Common myeloid progenitor, CD34-positive (primary cell): ENCODE measurements around the gene USP53.
"Not testable (repeated sequence)": the region's sequence is repeated elsewhere in the genome, so short reads cannot be mapped to it uniquely, and the experiment has no call there.

Source experiments
- CTCF ChIA-PET: fragments of 350-600 bp; sonication (Branson Sonifier 250); formaldehyde crosslinking; loops from one replicate; lab custom pipeline; 2021; ENCODE audit warnings: antibody characterized with exemption; lab: Charles Lee
- POLR2A ChIA-PET: fragments of 350-600 bp; sonication (Branson Sonifier 250); formaldehyde crosslinking; loops from one replicate; lab custom pipeline; 2021; ENCODE audit warnings: antibody characterized with exemption; lab: Charles Lee
- DNase-seq, 3 donors: peaks; one replicate each; pipeline versions ENCODE4 v3.0.0 to v3.0.0-alpha.2; 2013
- H3K27ac ChIP-seq, 2 experiments: 1 replicate in 1 of 2; 2 replicates in 1 of 2; pipeline ENCODE4 v1.7.0; 2013; ENCODE audit warnings: inconsistent platforms in 2 of 2, low read length in 2 of 2, mild to moderate bottlenecking in 2 of 2, low read depth in 1 of 2, moderate library complexity in 1 of 2; ENCODE audit not compliant: severe bottlenecking in 2 of 2, insufficient read depth in 1 of 2, poor library complexity in 1 of 2
- H3K27me3 ChIP-seq, 5 experiments: replicated peaks in 2 of 5; 1 replicate in 3 of 5; 2 replicates in 2 of 5; pipeline versions ENCODE4 v1.6.1 to v1.7.0; 2013; ENCODE audit warnings: low read length in 4 of 5, mild to moderate bottlenecking in 2 of 5, moderate library complexity in 2 of 5, inconsistent platforms in 1 of 5; ENCODE audit not compliant: insufficient read depth in 5 of 5, control insufficient read depth in 4 of 5
- H3K36me3 ChIP-seq, 4 experiments: 1 replicate in 2 of 4; 2 replicates in 2 of 4; pipeline versions ENCODE4 v1.6.1 to v1.7.0; 2013; ENCODE audit warnings: low read length in 3 of 4, control low read depth in 1 of 4, mild to moderate bottlenecking in 1 of 4; ENCODE audit not compliant: control insufficient read depth in 4 of 4, insufficient read depth in 4 of 4
- H3K4me1 ChIP-seq, 4 experiments: 1 replicate in 3 of 4; 2 replicates in 1 of 4; pipeline versions ENCODE4 v1.6.1 to v1.7.1; 2013; ENCODE audit warnings: low read length in 3 of 4, mild to moderate bottlenecking in 3 of 4, control low read depth in 1 of 4, inconsistent platforms in 1 of 4, moderate library complexity in 1 of 4; ENCODE audit not compliant: control insufficient read depth in 4 of 4, insufficient read depth in 4 of 4; ENCODE audit errors: control extremely low read depth in 1 of 4
- H3K4me3 ChIP-seq, 7 experiments: 1 replicate in 4 of 7; 2 replicates in 3 of 7; pipeline versions ENCODE4 v1.5.1 to v1.7.0; 2013; ENCODE audit warnings: mild to moderate bottlenecking in 7 of 7, low read length in 6 of 7, moderate library complexity in 6 of 7, inconsistent platforms in 2 of 7, low read depth in 2 of 7, control low read depth in 1 of 7; ENCODE audit not compliant: insufficient read depth in 4 of 7, control insufficient read depth in 1 of 7; ENCODE audit errors: extremely low read depth in 1 of 7
- H3K9me3 ChIP-seq, 5 experiments: 1 replicate in 4 of 5; 2 replicates in 1 of 5; pipeline versions ENCODE4 v1.6.1 to v1.7.1; 2013; ENCODE audit warnings: low read length in 4 of 5, mild to moderate bottlenecking in 2 of 5, inconsistent platforms in 1 of 5, low read depth in 1 of 5, moderate library complexity in 1 of 5; ENCODE audit not compliant: control insufficient read depth in 4 of 5, insufficient read depth in 2 of 5; ENCODE audit errors: control extremely low read depth in 1 of 5
- WGBS: methylation state at CpG from one replicate; pipeline ENCODE4 v1.1.5; 2013; ENCODE audit not compliant: insufficient coverage; 5-methylcytosine and 5-hydroxymethylcytosine counted together

Gene USP53

GRCh38 chr4:119242417-119242816 lies 29.9 kb downstream of the USP53 start:
- peaks cover 3 to 15% (median 10%) of the 10 kb centered on the region in 4 experiments for H3K4me1 ChIP-seq
- H3K27me3 ChIP-seq, result no peaks in the 10 kb centered on the region
- no peaks in the 10 kb centered on the region for H3K9me3 ChIP-seq
- no CpG with 5 or more reads among the region's 1 CpG for WGBS
- no peak for DNase-seq
- no peak overlapping the region for H3K4me3 ChIP-seq
- no peak overlapping the region for H3K27ac ChIP-seq
- POLR2A ChIA-PET, result no interaction called here
- H3K36me3 ChIP-seq, result peaks cover 0 to 3% (median 2%) of the 10 kb centered on the region in 4 experiments
- CTCF ChIA-PET, result interaction anchor here (0.9 to 1.5 kb wide), 2 partner anchors 21 to 30 kb away, joined by 3 to 5 read pairs; partner anchors contain the start of gene USP53

GRCh38 chr4:119243868-119244267 lies 31.4 kb downstream of the USP53 start:
- DNase-seq, result no peak
- CTCF ChIA-PET, result no interaction called here
- Histone ChIP-seq H3K9me3 (no peaks in the 10 kb centered on the region), H3K27ac (no peak overlapping the region), H3K4me1 (peaks cover 3 to 15% (median 10%) of the 10 kb centered on the region in 4 experiments), H3K36me3 (peaks cover 0 to 7% (median 2%) of the 10 kb centered on the region in 4 experiments), H3K4me3 (no peak overlapping the region), H3K27me3 (no peaks in the 10 kb centered on the region)
- POLR2A ChIA-PET, result no interaction called here
- WGBS, result no CpG with 5 or more reads among the region's 1 CpG

GRCh38 chr4:119244344-119244743 lies 31.8 kb downstream of the USP53 start:
- Histone ChIP-seq H3K4me1 (peaks cover 3 to 15% (median 10%) of the 10 kb centered on the region in 4 experiments), H3K27me3 (no peaks in the 10 kb centered on the region), H3K36me3 (peaks cover 0 to 10% (median 2%) of the 10 kb centered on the region in 4 experiments), H3K4me3 (peak overlapping the region in 1 of 7 experiments; percentile 29), H3K27ac (no peak overlapping the region), H3K9me3 (no peaks in the 10 kb centered on the region)
- DNase-seq, result peak in 1 of 3 donors; percentile 2
- ChIA-PET CTCF (no interaction called here), POLR2A (no interaction called here)
- no CpG with 5 or more reads among the region's 3 CpGs for WGBS

- no peaks in the 10 kb centered on the region for H3K9me3 ChIP-seq
- H3K27ac ChIP-seq, result no peak overlapping the region
- no peaks in the 10 kb centered on the region for H3K27me3 ChIP-seq
- peaks cover 3 to 15% (median 10%) of the 10 kb centered on the region in 4 experiments for H3K4me1 ChIP-seq
- H3K4me3 ChIP-seq, result peak overlapping the region in 1 of 7 experiments; percentile 29
- POLR2A ChIA-PET, result no interaction called here
- DNase-seq, result peak in 2 of 3 donors; percentile 28 to 48
- peaks cover 0 to 10% (median 0%) of the 10 kb centered on the region in 4 experiments for H3K36me3 ChIP-seq
- CTCF ChIA-PET, result interaction anchor here (0.6 kb wide), 1 partner anchor 146 kb away, joined by 3 read pairs; no protein-coding TSS in a partner anchor
Observed at GRCh38 chr4:119244832-119245231, 32.3 kb downstream of the USP53 start.

- no peaks in the 10 kb centered on the region for H3K27me3 ChIP-seq
- H3K9me3 ChIP-seq, result peaks cover 0 to under 1% (median 0%) of the 10 kb centered on the region in 5 experiments
- ChIA-PET CTCF (interaction anchor here (0.9 kb wide), 1 partner anchor 9 kb away, joined by 3 read pairs; no protein-coding TSS in a partner anchor), POLR2A (no interaction called here)
- H3K27ac ChIP-seq, result no peak overlapping the region
- H3K4me1 ChIP-seq, result peaks cover 3 to 15% (median 10%) of the 10 kb centered on the region in 4 experiments
- WGBS, result 88% methylated on average over 2 of the region's 5 CpGs
- no peak overlapping the region for H3K4me3 ChIP-seq
- DNase-seq, result no peak
- peaks cover 0 to 10% (median 0%) of the 10 kb centered on the region in 4 experiments for H3K36me3 ChIP-seq
Observed at GRCh38 chr4:119246177-119246733, 33.7 kb downstream of the USP53 start.

GRCh38 chr4:119251037-119251436 lies 38.5 kb downstream of the USP53 start:
- CTCF ChIA-PET, result not testable (repeated sequence)

GRCh38 chr4:119255223-119255622 lies 42.7 kb downstream of the USP53 start:
- H3K4me3 ChIP-seq, H3K4me1 ChIP-seq, H3K27me3 ChIP-seq, H3K27ac ChIP-seq, POLR2A ChIA-PET, DNase-seq: not testable (repeated sequence)
- peaks cover 6 to 54% (median 11%) of the 10 kb centered on the region in 4 experiments for H3K36me3 ChIP-seq
- CTCF ChIA-PET, result interaction anchor here (1.1 to 1.6 kb wide), 2 partner anchors 9 to 212 kb away, joined by 3 to 4 read pairs; no protein-coding TSS in a partner anchor
- 97% methylated on average over 10 of the region's 10 CpGs for WGBS
- peaks cover 0 to 11% (median 3%) of the 10 kb centered on the region in 5 experiments for H3K9me3 ChIP-seq

More at GRCh38 chr4:119251037-119251436, 38.5 kb downstream of the USP53 start:
- H3K27me3 ChIP-seq, POLR2A ChIA-PET, H3K4me1 ChIP-seq, DNase-seq, H3K27ac ChIP-seq, H3K4me3 ChIP-seq: not testable (repeated sequence)
- Histone ChIP-seq H3K9me3 (peaks cover 0 to 11% (median 3%) of the 10 kb centered on the region in 5 experiments), H3K36me3 (peaks cover 3 to 35% (median 7%) of the 10 kb centered on the region in 4 experiments)
- no CpG with 5 or more reads among the region's 2 CpGs for WGBS
